HEK293 (cell line): Measurements from ENCODE around the gene CNTN4.

Experiments used
- CTCF ChIP-seq: fragments of 450-650 bp; formaldehyde crosslinking; IDR thresholded peaks from 2 replicates; pipeline ENCODE4 v1.5.1; 2016; ENCODE audit warnings: missing biosample characterization, missing genetic modification characterization
- RBAK ChIP-seq: fragments of 450-650 bp; formaldehyde crosslinking; IDR thresholded peaks from 2 replicates; pipeline ENCODE4 v1.5.1; 2016; ENCODE audit warnings: missing biosample characterization, missing genetic modification characterization
- ZFP41 ChIP-seq: fragments of 450-650 bp; formaldehyde crosslinking; IDR thresholded peaks from 2 replicates; pipeline ENCODE4 v1.5.1; 2016; ENCODE audit warnings: missing biosample characterization, missing genetic modification characterization, borderline replicate concordance
- ZNF155 ChIP-seq: fragments of 450-650 bp; formaldehyde crosslinking; IDR thresholded peaks from 2 replicates; pipeline ENCODE4 v1.5.1; 2016; ENCODE audit warnings: missing biosample characterization, missing genetic modification characterization
- ZNF18 ChIP-seq: fragments of 450-650 bp; formaldehyde crosslinking; IDR thresholded peaks from 2 replicates; pipeline ENCODE4 v1.5.1; 2016; ENCODE audit warnings: missing biosample characterization, missing genetic modification characterization
- ZNF354C ChIP-seq: fragments of 450-650 bp; formaldehyde crosslinking; IDR thresholded peaks from 2 replicates; pipeline ENCODE4 v1.5.1; 2016; ENCODE audit warnings: missing biosample characterization, missing genetic modification characterization, low read depth, borderline replicate concordance
- ZNF529 ChIP-seq: fragments of 450-650 bp; formaldehyde crosslinking; IDR thresholded peaks from 2 replicates; pipeline ENCODE4 v1.5.1; 2017; ENCODE audit warnings: missing genetic modification characterization, missing biosample characterization; ENCODE audit not compliant: insufficient replicate concordance
- ZNF548 ChIP-seq: fragments of 450-650 bp; formaldehyde crosslinking; IDR thresholded peaks from 2 replicates; pipeline ENCODE4 v1.5.1; 2016; ENCODE audit warnings: missing biosample characterization, missing genetic modification characterization
- ZNF837 ChIP-seq: fragments of 450-650 bp; formaldehyde crosslinking; IDR thresholded peaks from 2 replicates; pipeline ENCODE4 v1.5.1; 2016; ENCODE audit warnings: missing biosample characterization, missing genetic modification characterization
- TF ChIP-seq, protein P1 (sequence below): fragments of 450-650 bp; formaldehyde crosslinking; IDR thresholded peaks from 2 replicates; pipeline ENCODE4 v1.5.1; 2016; ENCODE audit warnings: missing biosample characterization, missing genetic modification characterization, low read depth
- TF ChIP-seq, protein P2 (sequence below): fragments of 450-650 bp; formaldehyde crosslinking; IDR thresholded peaks from 2 replicates; pipeline ENCODE4 v1.5.1; 2016; ENCODE audit warnings: missing biosample characterization, missing genetic modification characterization

DNA sequence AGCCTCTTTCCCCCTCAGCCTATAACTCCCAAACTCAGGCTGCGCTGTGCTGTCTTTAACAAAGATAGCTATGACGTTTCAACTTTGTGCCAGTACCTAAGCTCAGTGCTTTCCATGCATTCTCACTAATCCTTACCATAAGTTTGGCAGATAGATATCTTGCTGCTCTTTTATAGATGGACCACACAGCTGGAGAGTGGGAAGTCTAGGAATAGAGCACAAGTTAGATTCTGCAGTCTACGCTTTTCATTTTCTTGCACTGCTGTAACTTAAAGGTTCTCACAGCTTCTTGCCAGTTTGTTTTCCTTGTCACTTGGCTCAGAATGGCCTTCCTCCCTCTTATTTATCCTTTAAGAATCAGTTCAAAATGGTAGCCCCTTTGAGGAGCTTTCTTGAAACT is 468.8 kb downstream of the CNTN4 start:
- TF ChIP-seq, protein P1, sequence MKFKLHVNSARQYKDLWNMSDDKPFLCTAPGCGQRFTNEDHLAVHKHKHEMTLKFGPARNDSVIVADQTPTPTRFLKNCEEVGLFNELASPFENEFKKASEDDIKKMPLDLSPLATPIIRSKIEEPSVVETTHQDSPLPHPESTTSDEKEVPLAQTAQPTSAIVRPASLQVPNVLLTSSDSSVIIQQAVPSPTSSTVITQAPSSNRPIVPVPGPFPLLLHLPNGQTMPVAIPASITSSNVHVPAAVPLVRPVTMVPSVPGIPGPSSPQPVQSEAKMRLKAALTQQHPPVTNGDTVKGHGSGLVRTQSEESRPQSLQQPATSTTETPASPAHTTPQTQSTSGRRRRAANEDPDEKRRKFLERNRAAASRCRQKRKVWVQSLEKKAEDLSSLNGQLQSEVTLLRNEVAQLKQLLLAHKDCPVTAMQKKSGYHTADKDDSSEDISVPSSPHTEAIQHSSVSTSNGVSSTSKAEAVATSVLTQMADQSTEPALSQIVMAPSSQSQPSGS = no peak
- no peak for TF ChIP-seq ZNF18 (tag by site-specific recombination)
- TF ChIP-seq ZNF837 (tag by site-specific recombination) = no peak
- no peak for TF ChIP-seq CTCF (tag by site-specific recombination)
- TF ChIP-seq ZNF354C = no peak
- no peak for TF ChIP-seq ZNF529 (tag by site-specific recombination)
- no peak for TF ChIP-seq ZNF548 (tag by site-specific recombination)
- no peak for TF ChIP-seq ZNF155 (tag by site-specific recombination)
- no peak for TF ChIP-seq RBAK (tag by site-specific recombination)
- TF ChIP-seq, protein P2, sequence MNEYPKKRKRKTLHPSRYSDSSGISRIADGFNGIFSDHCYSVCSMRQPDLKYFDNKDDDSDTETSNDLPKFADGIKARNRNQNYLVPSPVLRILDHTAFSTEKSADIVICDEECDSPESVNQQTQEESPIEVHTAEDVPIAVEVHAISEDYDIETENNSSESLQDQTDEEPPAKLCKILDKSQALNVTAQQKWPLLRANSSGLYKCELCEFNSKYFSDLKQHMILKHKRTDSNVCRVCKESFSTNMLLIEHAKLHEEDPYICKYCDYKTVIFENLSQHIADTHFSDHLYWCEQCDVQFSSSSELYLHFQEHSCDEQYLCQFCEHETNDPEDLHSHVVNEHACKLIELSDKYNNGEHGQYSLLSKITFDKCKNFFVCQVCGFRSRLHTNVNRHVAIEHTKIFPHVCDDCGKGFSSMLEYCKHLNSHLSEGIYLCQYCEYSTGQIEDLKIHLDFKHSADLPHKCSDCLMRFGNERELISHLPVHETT (tag by site-specific recombination) = no peak
- TF ChIP-seq ZFP41 (tag by site-specific recombination) = no peak
